GM18502 (cell line): ENCODE measurements around the gene ZACN.

ENCODE experiments used
- ATAC-seq: cut with Tn5 transposase; IDR thresholded peaks from one replicate; pipeline ENCODE4 v1.9.1; 2021; ENCODE audit warnings: mild to moderate bottlenecking; ENCODE audit not compliant: unreplicated experiment, poor library complexity

Gene ZACN

GRCh38 chr17:76125922-76126321 lies 46.9 kb downstream of the ZACN start:
- ATAC-seq: no peak

DNA sequence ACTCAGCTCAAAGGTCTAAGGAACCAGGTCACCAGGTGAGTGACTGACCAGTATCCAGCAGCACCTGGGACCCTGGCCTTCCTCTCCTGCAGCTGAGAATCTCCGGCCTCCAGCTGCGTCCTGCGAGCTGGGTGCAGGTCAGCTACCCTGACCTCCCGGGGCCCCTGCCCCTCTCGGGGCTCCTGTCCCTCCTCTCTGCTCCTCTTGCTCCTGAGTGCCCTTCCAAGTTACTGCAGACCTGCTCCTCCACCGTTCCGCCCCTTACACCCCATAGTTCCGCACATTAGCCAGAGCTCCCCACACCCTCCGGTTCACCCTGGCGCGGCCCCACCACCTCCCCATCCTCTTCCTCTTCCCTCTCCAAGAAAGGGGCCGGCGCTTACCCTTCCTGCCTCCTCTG lies 51.5 kb downstream of the ZACN start:
- ATAC-seq: no peak

GRCh38 chr17:76131051-76131691 lies 52.2 kb downstream of the ZACN start:
- no peak for ATAC-seq

DNA sequence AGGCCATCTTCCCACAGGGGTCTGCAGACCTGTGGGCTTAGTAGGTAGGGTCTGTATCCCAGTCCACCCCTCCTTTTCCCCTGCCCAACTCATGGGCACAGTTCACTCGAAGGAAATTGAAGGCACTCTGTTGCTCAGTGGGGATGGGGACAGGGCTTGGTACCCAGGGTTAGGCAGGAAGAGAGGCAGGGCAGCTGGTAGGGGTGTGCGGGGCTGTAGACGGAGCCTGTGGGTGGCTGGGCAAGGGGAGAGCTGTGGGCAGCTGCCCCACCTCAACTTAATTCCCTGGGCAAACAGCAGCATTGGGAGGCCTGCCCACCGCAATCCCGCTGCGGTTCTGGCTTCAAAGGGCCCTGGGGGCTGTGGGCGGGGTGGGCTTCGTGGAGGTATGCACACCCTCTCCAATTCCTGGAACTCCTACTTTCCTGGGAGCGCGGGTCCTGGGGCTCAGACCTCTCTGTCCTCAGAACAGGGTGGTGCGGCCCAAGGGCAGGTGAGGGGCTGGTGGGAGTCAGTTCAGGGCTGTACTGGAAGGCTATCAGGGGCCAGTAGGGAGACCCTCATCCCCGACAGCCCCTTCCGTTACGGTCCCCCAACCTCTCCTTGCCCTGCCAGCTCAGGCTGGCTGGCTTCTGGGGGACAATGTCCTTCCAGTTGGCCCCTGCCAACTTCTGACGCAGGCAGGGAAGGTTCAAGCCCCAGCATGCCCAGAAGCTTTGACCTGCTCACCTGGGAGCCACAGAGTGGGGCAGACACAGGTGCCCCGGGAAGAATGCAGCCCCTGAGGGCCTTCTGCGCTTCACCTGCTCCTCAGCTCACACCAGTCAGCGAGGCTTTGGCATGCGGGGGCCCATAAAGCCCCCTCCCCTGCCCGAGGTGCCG lies 53.0 kb downstream of the ZACN start:
- ATAC-seq: no peak
